HG03575 (cell line): ENCODE results near the gene KIF11.
A peak's percentile ranks its signal among the peaks of the same experiment; 100 is the strongest.
"Not testable (repeated sequence)": the region's sequence is repeated elsewhere in the genome, so short reads cannot be mapped to it uniquely, and the experiment has no call there.

Source experiments
- ATAC-seq: cut with Tn5 transposase; IDR thresholded peaks from one replicate; pipeline ENCODE4 v1.9.1; 2021; ENCODE audit not compliant: unreplicated experiment, insufficient number of reproducible peaks, low FRiP score; ENCODE audit errors: extremely low read depth

Gene KIF11

GRCh38 chr10:92582347-92582746 lies 10.6 kb upstream of the KIF11 start:
- ATAC-seq = not testable (repeated sequence)

GRCh38 chr10:92590623-92591549 lies 2.0 kb upstream of the KIF11 start:
- no peak for ATAC-seq

GRCh38 chr10:92591550-92592022 lies 1.3 kb upstream of the KIF11 start:
- peak; percentile 29 for ATAC-seq

GRCh38 chr10:92593619-92594588 lies 974 bp downstream of the KIF11 start:
- no peak for ATAC-seq

GRCh38 chr10:92595505-92595904 lies 2.6 kb downstream of the KIF11 start:
- no peak for ATAC-seq

- no peak for ATAC-seq
Observed at GRCh38 chr10:92598321-92598720, 5.4 kb downstream of the KIF11 start.

GRCh38 chr10:92604841-92605240 lies 11.9 kb downstream of the KIF11 start:
- no peak for ATAC-seq

- ATAC-seq = no peak
Observed at GRCh38 chr10:92615515-92615914, 22.6 kb downstream of the KIF11 start.

- no peak for ATAC-seq
Observed at GRCh38 chr10:92619368-92619767, 26.4 kb downstream of the KIF11 start.

GRCh38 chr10:92627845-92628480 lies 35.0 kb downstream of the KIF11 start:
- no peak for ATAC-seq

GRCh38 chr10:92629945-92630344 lies 37.0 kb downstream of the KIF11 start:
- no peak for ATAC-seq

GRCh38 chr10:92638037-92638436 lies 45.1 kb downstream of the KIF11 start:
- no peak for ATAC-seq

GRCh38 chr10:92640107-92640506 lies 47.2 kb downstream of the KIF11 start:
- ATAC-seq = no peak

GRCh38 chr10:92641492-92641891 lies 48.6 kb downstream of the KIF11 start:
- no peak for ATAC-seq

GRCh38 chr10:92644921-92645320 lies 52.0 kb downstream of the KIF11 start:
- ATAC-seq = no peak

GRCh38 chr10:92650864-92651263 lies 57.9 kb downstream of the KIF11 start:
- not testable (repeated sequence) for ATAC-seq

GRCh38 chr10:92655426-92655825 lies 62.5 kb downstream of the KIF11 start:
- no peak for ATAC-seq

GRCh38 chr10:92656266-92656961 lies 63.5 kb downstream of the KIF11 start:
- ATAC-seq = no peak

- ATAC-seq = no peak
Observed at GRCh38 chr10:92657024-92657423, 64.1 kb downstream of the KIF11 start.
